PC-9 (cell line): ENCODE measurements around the gene EML2.

Source experiments
- EZH2 ChIP-seq: fragments of 200-600 bp; sonication (generic); IDR thresholded peaks from 2 replicates; pipeline ENCODE4 v1.8.0; 2017; ENCODE audit warnings: antibody characterized with exemption, low read depth
- TF ChIP-seq, protein P1 (sequence below): fragments of 200-600 bp; sonication (generic); conservative IDR thresholded peaks from 2 replicates; pipeline ENCODE4 v1.6.1; 2017; ENCODE audit warnings: mixed run types, antibody characterized with exemption, mild to moderate bottlenecking, moderate library complexity

DNA sequence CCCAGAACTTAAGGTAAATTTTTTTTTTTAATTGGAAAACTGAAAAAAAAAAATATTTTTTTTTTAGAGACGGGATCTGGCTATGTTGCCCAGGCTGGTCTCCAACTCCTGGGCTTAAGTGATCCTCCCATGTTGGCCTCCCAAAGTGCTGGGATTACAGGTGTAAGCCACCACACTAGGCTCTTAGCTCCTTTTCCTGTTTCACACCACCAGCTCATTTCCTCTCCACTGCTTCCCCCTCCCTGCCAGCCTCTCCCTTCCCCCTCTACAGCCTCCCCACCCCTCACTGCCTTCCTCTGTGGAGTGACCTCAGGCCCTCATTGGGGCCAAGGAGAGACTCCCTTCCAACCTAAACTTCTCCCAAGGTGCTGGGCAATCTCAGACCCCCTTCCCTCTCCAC is 24.6 kb upstream of the EML2 start:
- TF ChIP-seq, protein P1, sequence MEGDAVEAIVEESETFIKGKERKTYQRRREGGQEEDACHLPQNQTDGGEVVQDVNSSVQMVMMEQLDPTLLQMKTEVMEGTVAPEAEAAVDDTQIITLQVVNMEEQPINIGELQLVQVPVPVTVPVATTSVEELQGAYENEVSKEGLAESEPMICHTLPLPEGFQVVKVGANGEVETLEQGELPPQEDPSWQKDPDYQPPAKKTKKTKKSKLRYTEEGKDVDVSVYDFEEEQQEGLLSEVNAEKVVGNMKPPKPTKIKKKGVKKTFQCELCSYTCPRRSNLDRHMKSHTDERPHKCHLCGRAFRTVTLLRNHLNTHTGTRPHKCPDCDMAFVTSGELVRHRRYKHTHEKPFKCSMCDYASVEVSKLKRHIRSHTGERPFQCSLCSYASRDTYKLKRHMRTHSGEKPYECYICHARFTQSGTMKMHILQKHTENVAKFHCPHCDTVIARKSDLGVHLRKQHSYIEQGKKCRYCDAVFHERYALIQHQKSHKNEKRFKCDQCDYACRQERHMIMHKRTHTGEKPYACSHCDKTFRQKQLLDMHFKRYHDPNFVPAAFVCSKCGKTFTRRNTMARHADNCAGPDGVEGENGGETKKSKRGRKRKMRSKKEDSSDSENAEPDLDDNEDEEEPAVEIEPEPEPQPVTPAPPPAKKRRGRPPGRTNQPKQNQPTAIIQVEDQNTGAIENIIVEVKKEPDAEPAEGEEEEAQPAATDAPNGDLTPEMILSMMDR, result no peak
- no peak for TF ChIP-seq EZH2
